Medulla oblongata (tissue), 1 donor: Measurements from ENCODE around the gene TRIM38.
"Not testable (repeated sequence)": the region's sequence is repeated elsewhere in the genome, so short reads cannot be mapped to it uniquely, and the experiment has no call there.

Experiments
- DNase-seq: peaks from one replicate; pipeline ENCODE4 v3.0.0-alpha.2; 2015; ENCODE audit errors: extremely low spot score

Gene TRIM38

GRCh38 chr6:25971187-25971821, 8.7 kb downstream of the TRIM38 start:
- DNase-seq = no peak

GRCh38 chr6:25972128-25972527, 9.5 kb downstream of the TRIM38 start:
- no peak for DNase-seq

DNA sequence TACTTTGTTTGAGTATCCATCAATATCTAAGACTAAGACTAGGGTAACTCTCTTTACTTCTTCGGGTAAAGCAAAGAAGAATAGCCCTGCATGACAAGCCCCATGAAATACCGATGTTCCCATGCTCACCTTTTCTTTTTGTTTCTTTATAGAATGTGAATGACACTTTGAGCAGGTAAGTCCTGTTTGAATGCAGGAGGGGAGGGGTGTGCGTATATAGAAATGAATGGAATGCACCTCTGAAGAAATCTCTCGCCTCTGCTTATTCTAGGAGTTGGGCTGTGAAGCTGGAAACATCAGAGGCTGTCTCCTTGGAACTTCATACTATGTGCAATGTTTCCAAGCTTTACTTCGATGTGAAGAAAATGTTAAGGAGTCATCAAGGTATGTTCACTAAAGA, 10.3 kb downstream of the TRIM38 start:
- DNase-seq = no peak

DNA sequence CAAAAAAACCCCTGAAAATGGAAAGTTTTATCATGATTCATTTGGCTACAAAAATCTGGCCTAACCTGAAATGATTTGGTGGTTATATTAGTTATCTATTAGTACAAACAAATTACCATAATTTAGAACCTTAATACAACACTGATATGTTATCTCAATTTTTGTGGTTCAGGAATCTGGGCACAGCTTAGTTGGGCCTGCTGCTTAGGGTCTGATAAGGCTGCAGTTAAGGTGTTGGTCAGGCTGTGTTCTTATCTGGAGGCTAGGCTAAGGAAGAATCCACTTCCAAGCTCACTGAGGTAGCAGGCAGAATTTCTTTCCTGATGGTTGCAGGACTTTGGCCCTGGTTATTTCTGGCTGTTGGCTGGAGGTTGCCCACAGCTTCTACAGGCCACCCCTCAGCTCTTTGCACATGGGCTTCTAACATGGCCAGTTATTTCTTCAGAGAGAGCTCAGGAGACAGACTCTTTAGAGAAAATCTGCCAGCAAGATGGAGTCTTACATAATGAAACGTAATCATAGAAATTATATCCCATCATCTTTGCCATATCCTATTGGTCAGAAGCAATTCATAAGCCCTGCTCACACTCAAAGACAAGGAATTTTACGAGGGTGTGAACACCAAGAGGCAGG, 11.4 kb downstream of the TRIM38 start:
- DNase-seq = no peak

DNA sequence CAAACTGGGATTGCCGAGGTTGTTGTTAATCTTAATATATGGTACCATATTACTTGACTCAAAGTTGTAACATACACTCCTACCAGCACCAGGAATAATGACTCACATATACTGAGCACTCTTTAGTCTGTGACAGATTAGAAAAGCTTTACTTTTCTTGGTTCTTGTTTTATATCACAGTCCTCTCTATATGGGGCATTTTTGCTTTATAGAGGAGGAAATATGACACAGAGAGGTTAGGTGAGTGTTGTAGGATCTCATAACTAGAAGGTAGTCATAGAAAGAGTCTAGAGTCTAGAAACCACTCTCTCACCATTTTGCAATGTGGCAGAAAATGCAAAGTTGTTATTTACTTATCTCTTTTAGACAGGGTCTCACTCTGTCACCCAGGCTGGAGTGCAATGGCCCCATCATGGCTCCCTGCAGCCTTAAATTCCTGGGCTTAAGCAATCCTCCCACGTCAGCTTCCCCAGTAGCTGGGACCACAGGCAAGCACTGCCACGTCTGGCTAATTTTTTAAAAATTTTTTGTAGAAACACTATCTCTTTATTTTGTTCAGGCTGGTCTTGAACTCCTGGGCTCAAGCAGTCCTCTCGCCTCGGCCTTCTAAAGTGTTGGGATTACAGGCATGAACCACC, 13.4 kb downstream of the TRIM38 start:
- no peak for DNase-seq

- DNase-seq = no peak
Measured at GRCh38 chr6:25980935-25981334, 18.3 kb downstream of the TRIM38 start.

GRCh38 chr6:25981568-25982263, 19.1 kb downstream of the TRIM38 start:
- no peak for DNase-seq

DNA sequence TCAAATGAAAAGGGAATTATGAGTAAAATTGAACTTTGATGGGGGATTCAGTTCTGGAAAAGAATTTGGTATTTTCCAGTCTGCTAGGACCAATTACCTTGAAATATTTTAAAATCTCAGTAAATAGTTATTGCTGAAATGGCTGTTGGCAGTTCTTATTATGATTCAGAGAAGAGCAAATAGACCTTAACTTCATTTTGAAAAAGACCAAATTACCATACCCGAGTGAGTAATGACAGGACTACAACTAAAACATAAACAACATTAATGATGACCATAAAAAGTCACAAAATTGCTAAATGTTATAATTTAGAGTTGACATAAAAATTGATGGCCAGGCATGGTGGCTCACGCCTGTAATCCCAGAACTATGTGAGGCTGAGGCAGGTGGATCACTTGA, 21.7 kb downstream of the TRIM38 start:
- no peak for DNase-seq

- no peak for DNase-seq
Measured at GRCh38 chr6:25987845-25988244, 25.2 kb downstream of the TRIM38 start.

DNA sequence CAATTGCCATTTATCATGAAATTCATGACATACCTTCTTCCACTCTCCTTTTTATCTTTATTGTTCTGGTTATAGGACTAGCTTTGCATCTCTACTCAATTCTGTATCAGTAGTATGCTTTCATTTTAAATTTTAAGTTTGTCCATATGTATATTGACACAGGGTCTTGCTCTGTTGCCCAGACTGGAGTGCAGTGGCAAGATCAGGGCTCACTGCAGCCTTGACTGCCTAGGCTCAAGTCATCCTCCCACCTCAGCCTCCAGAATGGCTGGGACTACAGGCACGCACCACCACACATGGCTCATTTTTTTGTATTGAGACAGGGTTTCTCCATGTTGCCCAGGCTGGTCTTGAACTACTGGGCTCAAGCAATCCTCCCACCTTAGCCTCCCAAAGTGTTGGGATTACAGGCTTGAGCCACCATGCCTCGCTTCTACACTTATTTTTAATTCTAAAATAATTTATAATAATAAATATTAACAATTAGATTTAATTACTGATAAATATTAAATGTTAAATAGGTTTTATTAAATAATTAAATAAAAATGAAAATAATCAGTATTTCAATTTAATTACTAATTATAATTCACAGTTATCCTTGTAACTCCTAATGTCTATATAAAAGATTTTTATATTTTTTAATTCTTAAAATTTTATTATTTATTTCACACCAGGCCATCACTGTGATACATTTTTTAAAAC, 27.7 kb downstream of the TRIM38 start:
- no peak for DNase-seq

DNA sequence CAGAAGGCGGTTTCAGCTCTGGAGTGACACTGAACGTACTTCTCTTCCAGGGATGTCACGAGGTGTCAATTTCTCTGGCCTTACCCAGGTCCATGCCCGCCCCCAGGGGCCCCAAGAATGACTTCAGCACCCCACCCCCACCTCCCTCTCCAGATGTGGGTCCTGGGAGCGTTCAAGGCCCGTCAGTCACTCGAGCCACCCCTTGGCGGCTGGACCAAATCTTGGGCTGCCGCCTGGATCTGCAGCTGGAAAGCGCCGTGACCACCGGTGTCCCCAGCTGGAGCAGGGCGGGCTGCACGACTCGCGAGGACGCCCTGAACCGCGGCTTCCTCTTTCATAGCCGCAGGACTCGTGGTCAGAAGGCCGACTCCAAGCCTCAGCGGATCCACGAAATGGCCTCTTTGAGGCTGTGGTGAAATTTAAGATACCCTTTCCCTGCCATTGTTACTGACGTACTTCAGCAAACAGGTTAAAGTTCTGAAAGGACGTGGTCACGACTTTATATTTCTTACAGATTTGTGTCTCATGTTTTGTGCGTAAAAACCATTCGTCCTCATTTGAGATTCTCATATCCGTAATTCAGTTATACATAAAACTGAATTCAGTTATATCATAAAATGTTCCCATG, 29.3 kb downstream of the TRIM38 start:
- DNase-seq = peak; percentile 81

GRCh38 chr6:25992413-25993340, 30.1 kb downstream of the TRIM38 start:
- DNase-seq = peak; percentile 96

DNA sequence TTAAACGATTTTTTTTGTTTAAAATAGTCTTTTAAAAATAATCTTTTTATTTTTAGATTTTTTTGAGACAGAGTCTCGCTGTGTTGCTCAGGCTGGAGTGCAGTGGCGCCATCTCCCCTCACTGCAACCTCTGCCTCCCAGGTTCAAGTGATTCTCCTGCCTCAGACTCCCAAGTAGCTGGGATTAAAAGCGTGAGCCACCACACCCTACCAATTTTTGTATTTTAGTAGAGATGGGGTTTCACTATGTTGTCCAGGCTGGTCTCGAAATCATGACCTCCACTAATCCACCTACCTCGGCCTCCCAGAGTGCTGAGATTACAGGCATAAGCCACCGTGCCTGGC, 30.7 kb downstream of the TRIM38 start:
- DNase-seq = not testable (repeated sequence)

- no peak for DNase-seq
Measured at GRCh38 chr6:25995507-25995906, 32.9 kb downstream of the TRIM38 start.

GRCh38 chr6:25997921-25998320, 35.3 kb downstream of the TRIM38 start:
- DNase-seq = no peak

DNA sequence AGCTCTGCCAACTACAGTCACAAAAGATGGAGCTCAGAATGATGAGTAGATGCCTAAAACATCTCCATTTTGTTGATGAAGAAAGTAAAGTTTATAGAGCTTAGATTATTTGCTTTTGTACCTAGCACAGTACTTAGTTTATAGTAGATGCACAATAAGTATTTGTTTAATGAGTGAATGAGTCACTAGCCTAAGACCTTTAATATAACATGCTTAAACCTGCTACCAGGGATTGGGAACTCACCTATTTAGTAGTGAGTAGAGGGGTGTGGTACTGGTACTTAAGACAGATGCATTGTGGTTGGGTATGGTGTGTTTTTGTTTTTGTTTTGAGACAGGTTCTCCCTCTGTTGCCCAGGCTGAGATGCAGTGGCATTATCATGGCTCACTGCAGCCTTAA, 35.8 kb downstream of the TRIM38 start:
- DNase-seq = no peak

DNA sequence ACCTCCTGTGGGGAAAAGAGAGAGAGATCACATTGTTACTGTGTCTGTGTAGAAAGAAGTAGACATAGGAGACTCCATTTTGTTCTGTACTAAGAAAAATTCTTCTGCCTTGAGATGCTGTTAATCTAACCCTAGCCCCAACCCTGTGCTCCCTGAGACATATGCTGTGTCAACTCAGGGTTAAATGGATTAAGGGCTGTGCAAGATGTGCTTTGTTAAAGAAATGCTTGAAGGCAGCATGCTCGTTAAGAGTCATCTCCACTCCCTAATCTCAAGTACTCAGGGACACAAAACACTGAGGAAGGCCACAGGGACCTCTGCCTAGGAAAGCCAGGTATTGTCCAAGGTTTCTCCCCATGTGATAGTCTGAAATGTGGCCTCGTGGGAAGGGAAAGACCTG, 36.6 kb downstream of the TRIM38 start:
- not testable (repeated sequence) for DNase-seq

- DNase-seq = no peak
Measured at GRCh38 chr6:26000366-26001144, 38.0 kb downstream of the TRIM38 start.

- peak; percentile 70 for DNase-seq
Measured at GRCh38 chr6:26003102-26003694, 40.6 kb downstream of the TRIM38 start.
